NT2/D1 (cell line): ENCODE results near the gene CDKN2B-AS1.

Source experiments
- SUZ12 ChIP-seq: IDR thresholded peaks from 2 replicates; pipeline ENCODE4 v1.6.1; 2011; ENCODE audit not compliant: insufficient read length, insufficient read depth; ENCODE audit errors: extremely low read depth
- ZNF274 ChIP-seq: IDR thresholded peaks from 2 replicates; pipeline ENCODE4 v1.6.1; 2011; ENCODE audit warnings: mild to moderate bottlenecking, low read depth, low read length

- TF ChIP-seq ZNF274, result no peak
- TF ChIP-seq SUZ12, result no peak
Measured at GRCh38 chr9:22154064-22154463, 159.5 kb downstream of the CDKN2B-AS1 start.
